Measurements from ENCODE around the gene LSM14A.
"Not testable (repeated sequence)": the region's sequence is repeated elsewhere in the genome, so short reads cannot be mapped to it uniquely, and the experiment has no call there.

Gene LSM14A

DNA sequence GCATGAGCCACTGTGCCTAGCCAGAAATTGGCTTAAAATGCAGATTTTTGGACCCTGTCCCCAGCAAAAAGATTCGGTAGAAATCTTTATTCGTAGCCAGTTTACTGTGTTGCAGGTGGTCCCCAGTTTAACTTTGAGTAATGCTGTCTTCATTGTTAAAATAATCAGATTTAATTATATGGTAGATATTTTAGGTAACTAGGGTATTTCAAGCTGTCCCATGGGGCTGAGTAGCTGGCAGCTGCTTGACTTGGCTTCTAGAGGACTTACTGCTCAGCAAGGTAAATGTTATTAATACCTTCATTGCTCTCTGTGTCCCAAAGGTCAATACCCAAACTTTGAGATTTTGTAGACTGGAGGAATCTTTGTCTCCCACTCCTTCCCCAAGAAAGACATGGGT is 21.1 kb downstream of the LSM14A start:
- DNase-seq, result no peak

GRCh38 chr19:34193876-34194275 is 21.6 kb downstream of the LSM14A start:
- no peak for DNase-seq

DNA sequence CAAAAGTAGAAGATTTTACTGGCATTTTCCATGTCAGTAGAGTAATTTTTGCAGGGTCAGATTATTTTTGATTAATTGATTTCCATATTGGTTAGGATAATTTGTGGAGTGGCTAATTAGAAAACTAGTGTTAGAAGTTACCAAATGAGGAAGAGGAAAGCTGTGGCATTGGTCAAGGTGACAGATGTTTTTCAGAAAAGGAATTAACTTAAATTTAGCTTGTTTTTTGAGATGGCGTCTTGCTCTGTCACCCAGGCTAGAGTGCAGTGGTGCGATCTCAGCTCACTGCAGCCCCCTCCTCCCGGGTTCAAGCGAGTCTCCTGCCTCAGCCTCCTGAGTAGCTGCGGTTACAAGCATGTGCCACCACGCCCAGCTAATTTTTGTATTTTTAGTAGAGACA is 28.8 kb downstream of the LSM14A start:
- no peak for DNase-seq

- not testable (repeated sequence) for DNase-seq
Observed at GRCh38 chr19:34205324-34205723, 33.0 kb downstream of the LSM14A start.

DNA sequence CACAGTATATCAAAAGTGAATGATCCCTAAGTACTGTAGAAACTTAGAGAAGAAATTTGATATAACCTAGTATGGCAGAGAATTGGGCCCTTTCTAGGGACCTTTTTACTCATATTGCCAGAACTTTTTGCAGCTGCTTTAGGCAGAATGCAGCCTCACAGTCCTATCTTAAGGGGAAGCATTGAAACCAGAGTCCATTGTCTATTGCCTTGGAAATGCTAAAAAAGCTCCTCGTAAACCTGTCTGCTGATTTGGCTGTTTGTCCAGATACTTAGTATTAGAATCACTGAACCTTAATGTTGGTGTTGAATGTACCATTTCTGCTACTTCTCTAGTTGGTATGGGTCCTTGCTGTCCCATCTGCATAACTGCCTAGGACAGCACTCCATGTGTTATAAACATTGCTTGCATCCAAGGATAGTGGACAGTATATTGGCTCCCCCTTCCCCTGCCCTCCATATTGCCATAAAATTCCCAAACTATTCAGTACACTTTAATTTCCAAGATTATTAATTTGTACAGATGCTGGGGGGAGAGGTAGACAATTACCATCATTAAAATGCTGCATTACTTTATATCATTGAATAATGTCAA is 36.1 kb downstream of the LSM14A start:
- no peak for DNase-seq

DNA sequence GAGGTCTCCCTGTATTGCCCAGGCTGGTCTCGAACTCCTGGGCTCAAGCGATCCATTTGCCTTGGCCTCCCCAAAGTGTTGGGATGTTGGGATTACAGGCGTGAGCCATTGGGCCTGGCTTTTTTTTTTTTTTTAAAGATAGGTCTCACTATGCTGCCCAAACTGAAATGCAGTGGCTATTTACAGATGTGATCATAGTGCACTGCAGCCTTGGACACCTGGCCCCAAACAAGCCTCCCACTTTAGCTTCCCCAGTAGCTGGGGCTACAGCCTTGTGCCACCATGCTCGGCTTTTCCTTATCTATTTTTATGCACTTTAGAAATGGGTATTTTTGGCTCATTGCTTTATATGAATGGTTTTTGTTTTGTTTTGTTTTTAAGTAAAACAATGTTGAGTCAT is 37.4 kb downstream of the LSM14A start:
- no peak for DNase-seq

DNA sequence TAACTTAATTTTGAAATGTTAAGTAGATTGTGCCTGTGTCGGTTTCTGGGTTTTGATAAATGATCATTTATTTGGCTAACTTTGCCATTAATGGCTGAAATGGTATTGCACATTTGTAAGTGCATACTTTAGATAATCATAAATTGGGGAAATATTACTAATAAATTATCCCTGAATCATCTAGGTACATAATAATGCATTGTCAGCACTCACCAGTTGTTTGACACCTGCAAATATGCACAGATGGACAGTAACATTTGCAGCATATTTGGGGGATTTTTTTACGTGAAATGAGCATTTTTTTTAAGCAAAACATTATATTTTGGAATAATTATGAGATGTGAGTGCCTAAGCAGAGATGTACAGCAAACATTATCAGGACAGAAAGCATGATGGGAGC is 41.0 kb downstream of the LSM14A start:
- DNase-seq, result no peak

DNA sequence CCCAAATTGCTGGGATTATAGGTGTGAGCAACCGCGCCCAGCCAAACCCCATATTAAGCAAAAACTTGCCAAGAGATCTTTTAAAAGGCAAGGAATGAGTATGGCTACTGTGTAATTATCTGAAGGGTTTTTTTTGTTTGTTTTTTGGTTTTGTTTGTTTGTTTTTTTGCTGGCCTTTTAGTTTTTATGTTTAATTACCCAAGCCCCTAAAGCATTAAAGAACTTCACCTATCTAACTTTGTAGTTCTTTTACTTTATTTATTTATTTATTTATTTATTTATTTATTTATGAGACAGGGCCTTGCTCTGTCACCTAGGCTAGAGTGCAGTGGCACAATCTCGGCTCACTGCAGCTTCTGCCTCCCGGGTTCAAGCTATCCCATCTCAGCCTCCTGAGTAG is 41.7 kb downstream of the LSM14A start:
- DNase-seq, result no peak

DNA sequence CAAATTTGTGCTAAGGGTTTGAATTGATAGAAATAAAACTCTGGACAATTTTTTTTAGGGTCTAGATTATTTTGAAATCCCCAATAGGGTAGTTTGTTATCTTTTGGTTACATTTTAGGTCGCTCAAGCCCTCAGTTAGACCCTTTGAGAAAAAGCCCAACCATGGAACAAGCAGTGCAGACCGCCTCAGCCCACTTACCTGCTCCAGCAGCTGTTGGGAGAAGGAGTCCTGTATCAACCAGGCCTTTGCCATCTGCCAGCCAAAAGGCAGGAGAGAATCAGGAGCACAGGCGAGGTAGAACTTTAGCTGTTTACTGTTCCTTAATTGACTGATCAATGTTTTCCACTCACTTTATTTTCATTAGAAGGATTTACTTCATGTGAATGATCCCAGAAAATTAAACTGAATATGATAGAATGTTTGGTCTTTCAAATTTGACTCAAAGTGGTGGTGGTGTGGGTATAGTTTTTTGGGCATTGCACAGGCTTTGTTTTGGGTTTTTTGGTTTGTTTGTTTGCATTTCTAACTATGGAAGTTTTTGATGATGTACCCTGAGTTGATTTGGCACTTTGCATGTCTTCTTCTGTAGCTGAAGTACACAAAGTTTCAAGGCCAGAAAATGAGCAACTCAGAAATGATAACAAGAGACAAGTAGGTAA is 42.8 kb downstream of the LSM14A start:
- DNase-seq, result no peak

DNA sequence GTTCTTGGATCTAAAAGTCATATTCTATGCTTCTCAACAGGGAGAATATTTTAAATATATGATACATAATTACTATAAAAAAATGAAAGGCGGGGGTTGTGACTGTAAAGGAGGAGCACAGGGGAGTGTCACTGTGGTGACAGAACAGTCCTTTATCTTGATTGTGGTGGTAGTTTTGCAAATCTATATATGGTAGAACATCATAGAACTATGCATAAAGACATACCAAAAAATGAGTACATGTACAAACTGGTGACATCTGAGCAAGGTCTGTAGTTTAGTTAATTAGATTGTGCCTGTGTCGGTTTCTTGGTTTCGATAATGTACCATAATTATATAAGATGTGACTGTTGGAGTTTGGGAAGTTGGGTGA is 43.3 kb downstream of the LSM14A start:
- DNase-seq, result no peak

GRCh38 chr19:34216745-34217219 is 44.5 kb downstream of the LSM14A start:
- not testable (repeated sequence) for DNase-seq

- peak; percentile 46 to 62 for DNase-seq
Observed at GRCh38 chr19:34217952-34218817, 45.9 kb downstream of the LSM14A start.

GRCh38 chr19:34218818-34219164 is 46.5 kb downstream of the LSM14A start:
- DNase-seq, result no peak

GRCh38 chr19:34220472-34221063 is 48.3 kb downstream of the LSM14A start:
- DNase-seq, result peak; percentile 44 to 57

DNA sequence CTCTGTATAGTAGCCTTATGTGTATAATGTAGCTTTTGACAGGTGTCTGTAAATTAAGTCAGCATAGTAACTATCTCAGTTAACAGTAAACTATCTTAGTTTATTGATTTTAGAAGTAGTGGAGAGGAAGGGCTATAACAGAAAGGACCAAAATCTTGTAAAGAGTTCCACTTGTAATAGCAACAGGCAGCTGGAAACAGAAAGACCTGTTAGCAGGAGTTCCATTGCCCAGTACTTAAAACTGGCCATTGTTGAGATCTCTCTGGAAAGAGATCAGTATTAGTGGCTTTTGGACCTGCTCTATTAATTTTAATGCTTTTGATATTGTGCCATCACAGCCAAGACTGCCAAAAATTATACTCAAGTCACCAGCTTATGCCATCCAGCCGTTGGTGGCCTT is 50.1 kb downstream of the LSM14A start:
- no peak for DNase-seq

- DNase-seq, result no peak
Observed at GRCh38 chr19:34224996-34225658, 52.8 kb downstream of the LSM14A start.

GRCh38 chr19:34225659-34226015 is 53.3 kb downstream of the LSM14A start:
- DNase-seq, result no peak

DNA sequence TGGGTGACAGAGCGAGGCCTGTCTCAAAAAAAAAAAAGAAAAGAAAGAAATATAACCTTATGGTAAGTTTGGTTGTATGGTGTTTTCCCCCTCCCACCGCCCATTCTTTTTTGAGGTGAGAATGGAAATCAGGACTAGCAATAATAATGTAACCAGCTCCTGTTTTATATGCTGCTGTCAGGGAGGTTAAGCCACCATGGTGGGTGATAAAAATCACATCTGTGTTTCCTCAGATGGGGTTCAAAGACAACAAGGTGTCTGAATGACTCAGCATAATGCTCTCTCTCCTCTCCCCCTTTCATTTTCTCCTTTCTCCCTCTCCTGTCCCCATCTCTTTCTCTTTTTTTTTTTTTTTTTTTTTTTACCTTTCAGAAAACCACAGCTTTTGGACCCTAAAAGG is 53.7 kb downstream of the LSM14A start:
- no peak for DNase-seq

DNA sequence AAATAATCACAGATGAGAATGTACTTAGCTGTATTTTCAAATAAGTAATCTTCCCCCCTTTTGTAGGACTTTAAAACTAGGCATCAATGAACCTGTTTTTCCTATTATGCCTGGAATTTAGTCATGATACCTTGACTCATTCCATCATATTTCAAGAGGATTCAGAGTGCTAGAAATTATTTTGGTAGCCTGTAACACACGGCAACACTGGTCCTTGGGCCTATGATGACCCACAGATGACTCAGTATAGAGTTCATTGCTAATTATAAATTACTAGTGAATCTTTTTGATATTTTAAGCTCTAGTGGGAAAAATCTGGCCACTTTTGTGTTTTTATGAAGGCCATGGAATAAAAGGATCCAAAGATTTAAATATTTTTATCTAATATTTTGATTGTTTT is 56.0 kb downstream of the LSM14A start:
- DNase-seq, result no peak

DNA sequence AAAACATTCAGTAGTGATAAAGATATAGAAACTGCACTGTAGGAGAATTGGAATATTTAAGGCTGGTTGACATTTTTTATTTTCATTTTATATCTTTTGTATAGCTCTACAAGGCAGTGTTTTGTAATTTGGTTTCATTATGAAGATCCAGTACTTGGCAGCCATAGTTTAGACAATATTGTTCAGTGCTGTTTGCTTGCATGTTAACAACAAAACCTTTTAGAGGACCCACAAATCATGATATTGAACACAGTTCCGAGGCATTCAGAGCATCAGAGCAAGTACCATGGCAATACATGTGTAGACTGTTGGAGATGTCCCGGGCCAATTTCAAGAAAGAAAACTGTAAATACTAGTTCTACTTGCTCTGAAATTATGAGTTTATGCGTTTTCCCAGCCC is 56.5 kb downstream of the LSM14A start:
- no peak for DNase-seq

- no peak for DNase-seq
Observed at GRCh38 chr19:34229721-34230120, 57.4 kb downstream of the LSM14A start.

GRCh38 chr19:34230820-34231219 is 58.5 kb downstream of the LSM14A start:
- DNase-seq, result no peak

GRCh38 chr19:34231439-34231838 is 59.1 kb downstream of the LSM14A start:
- DNase-seq, result no peak
